GM12891 (cell line): ENCODE data around the gene CDYL.

Experiments used
- DNase-seq: peaks from one replicate; pipeline ENCODE4 v3.0.0; 2011; ENCODE audit warnings: low spot score; ENCODE audit not compliant: insufficient read length
- FAIRE-seq: peaks from 2 replicates; lab custom pipeline; 2011; peaks lifted over from hg19 to GRCh38; lab: Jason Lieb, UNC
- PAX5 ChIP-seq: IDR thresholded peaks from 2 replicates; pipeline ENCODE4 v1.6.1; 2011; ENCODE audit warnings: low read length, moderate library complexity, mild to moderate bottlenecking; ENCODE audit not compliant: insufficient read depth, severe bottlenecking
- POLR2A ChIP-seq: IDR thresholded peaks from 2 replicates; pipeline ENCODE4 v1.6.1; 2011; ENCODE audit warnings: low read depth, low read length, control low read depth
- POLR2AphosphoS5 ChIP-seq: IDR thresholded peaks from 2 replicates; pipeline ENCODE4 v1.6.1; 2011; ENCODE audit warnings: low read depth, low read length, control low read depth
- POU2F2 ChIP-seq: IDR thresholded peaks from 2 replicates; pipeline ENCODE4 v1.6.1; 2011; ENCODE audit warnings: low read depth, mild to moderate bottlenecking, control low read depth, low read length, moderate library complexity
- SPI1 ChIP-seq: IDR thresholded peaks from 2 replicates; pipeline ENCODE4 v1.6.1; 2011; ENCODE audit warnings: low read depth, low read length, control low read depth
- TAF1 ChIP-seq: IDR thresholded peaks from 2 replicates; pipeline ENCODE4 v1.6.1; 2011; ENCODE audit warnings: low read depth, low read length, control low read depth

Gene CDYL

DNA sequence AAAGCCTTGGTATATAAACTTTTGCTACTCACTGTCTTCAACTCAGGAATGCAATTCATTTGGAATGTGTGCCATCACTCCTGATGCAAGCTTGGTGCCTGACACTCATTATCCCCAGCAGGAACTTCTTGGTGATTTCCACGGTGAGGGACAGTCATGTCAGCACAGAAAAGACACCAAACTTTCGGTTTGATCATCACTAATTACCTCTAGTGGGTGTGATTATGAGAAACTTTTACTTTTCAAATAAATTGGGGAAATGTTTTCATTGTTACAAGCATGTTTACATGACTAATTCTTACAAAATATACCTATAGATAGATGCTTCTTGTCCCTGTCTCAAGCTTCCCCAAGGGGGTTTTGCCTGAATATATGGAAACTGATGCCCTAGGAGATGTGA is 186.7 kb downstream of the CDYL start:
- TF ChIP-seq TAF1 (no peak), POU2F2 (no peak), POLR2A (no peak), PAX5 (no peak), POLR2AphosphoS5 (no peak), SPI1 (no peak)
- FAIRE-seq, result no peak

DNA sequence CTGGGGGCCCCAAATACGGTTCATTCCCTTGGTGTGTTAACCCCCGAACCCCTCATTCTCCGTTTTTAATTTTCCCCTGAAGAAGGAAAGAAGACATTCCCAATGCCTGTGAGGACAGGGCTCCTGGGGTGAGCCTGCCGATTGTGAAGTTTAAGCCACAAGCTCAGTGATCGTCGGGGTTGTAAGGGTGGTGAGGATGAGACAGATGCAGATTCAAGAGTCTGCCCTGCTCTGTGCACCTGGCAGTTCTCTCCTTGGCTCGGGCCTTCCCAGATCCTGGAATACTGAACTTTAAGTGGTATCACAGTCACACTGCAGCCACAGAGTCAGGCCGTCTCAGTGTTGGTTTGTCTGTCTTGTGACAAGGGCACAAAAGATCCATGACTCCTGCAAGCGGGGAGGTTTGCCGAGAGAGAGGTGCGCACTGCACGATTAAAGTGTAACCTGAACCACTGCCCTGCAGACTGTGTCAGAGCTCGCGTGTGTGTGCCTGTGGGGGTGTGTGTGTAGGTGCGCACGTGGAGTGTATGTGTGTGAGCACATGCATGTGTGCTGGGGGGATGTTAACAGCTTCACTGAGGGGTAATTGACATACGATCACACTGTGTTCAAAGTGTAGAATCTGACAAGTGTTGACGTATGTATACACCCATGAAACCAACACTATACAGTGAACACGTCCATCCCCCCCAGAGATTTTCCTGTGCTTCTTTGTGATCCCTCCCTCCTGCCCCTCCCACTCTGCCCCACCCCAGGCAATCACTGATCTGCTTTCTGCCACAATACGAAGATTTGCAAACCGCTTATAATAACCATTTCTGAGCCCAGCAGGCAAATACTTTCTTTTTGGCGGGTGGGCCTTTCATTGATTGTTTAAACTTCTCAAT is 188.7 kb downstream of the CDYL start:
- TF ChIP-seq POLR2A (no peak), POU2F2 (no peak)
- DNase-seq (no peak), FAIRE-seq (no peak)

More for the DNA sequence above, 186.7 kb downstream of the CDYL start:
- no peak for DNase-seq

DNA sequence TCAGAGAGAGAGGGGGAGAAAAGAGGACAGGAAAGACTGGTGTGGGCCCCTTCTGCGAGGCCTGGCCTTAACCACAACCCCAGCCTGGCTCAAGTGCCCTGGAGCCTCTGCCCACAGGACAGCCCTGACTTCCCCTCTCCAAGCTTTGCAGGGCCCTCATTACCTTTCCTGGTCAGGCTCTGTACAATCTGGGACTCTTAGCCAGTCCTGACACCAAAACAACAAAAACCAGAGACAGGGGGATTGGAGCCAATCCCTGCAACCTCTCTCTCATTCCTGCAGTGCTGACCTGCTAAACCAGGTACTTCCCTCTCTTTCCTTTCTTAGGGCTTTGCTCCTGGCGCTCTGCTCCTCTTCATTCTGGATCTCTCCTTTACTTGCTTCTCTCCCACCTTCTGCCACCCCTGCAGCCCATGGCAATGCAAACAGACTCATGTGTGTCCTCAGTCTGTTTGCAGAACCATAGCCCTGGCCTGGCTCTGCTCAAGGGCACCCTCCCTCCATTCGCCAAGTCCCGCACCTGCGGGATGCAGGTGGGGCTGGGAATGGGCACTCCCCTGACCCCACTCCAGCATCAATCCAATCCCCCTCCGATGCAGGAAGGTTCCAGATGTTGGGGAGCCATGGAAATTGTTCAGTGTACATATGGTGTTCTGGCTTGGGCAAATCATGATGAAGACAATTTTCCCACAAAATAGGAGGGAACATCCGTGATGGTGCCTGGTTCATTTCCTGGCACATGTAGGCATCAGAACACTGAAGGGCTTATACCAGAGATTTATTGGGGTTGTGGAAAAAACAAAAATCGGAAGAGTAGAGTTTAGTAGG is 189.6 kb downstream of the CDYL start:
- FAIRE-seq, result no peak
- DNase-seq, result no peak
- TF ChIP-seq POU2F2, result no peak
- TF ChIP-seq TAF1, result no peak
- no peak for TF ChIP-seq POLR2A
- no peak for TF ChIP-seq PAX5
- TF ChIP-seq POLR2AphosphoS5, result no peak
- no peak for TF ChIP-seq SPI1

DNA sequence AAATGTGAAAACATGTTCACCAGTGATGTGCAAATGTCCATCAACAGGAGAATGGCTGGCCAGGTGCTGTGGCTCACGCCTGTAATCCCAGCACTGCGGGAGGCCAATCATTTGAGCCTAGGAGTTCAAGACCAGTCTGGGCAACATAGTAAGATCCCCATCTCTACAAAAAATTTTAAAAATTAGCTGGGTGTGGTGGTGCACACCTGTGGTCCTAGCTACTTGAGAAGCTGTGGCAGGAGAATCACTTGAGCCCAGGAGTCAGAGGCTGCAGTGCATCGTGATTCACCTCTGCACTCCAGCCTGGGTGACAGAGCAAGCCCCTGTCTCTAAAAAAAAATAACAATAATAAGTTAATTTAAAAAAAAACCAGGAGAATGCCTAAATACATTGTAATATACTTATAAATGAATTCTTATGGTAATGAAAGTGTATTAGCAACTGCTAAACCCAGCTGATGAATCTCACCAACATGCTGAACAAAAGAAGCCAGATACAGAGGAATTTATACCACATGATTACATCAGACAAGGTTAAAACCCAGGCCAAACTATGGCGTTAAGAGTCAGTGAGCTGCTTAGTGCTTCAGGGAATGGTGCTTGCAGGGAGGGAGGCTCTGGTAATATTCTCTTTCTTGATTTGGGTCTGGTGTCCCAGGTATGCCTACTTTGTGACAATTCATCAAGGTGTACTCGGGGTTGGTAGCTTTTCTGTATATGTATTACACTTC is 191.3 kb downstream of the CDYL start:
- no peak for TF ChIP-seq SPI1
- no peak for TF ChIP-seq POLR2AphosphoS5
- TF ChIP-seq POU2F2, result no peak
- TF ChIP-seq TAF1, result no peak
- no peak for TF ChIP-seq PAX5
- no peak for TF ChIP-seq POLR2A
- DNase-seq (no peak), FAIRE-seq (no peak)

DNA sequence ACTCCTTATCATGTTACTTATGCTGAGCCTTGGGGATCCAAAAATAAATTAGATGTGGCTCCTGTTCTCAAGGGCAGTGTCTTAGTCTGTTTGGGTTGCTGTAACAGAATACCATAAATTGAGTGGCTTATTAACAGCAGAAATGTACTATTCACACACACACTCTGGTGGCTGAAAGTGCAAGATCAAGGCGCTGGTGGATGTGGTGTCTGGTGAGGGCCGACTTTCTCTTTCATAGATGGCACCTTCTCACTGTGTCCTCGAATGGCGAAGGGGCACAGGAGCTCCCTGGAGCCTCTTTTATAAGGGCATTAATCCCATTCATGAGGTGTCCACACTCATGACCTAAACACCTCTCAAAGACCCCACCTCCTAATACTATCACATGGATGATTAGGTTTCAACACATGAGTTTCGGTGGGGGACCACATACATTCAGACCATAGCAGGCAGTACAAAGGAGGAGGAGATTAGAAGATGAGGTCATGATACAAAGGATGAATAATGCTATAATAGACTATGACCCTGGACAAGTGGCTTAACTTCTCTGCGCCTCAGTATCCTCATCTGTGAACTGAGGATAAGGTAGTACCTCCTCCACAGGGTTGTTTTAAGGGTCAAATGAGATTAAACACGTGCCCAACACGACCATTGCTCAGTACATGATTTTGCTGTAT is 193.5 kb downstream of the CDYL start:
- TF ChIP-seq POLR2A, result no peak
- TF ChIP-seq PAX5, result no peak
- no peak for TF ChIP-seq SPI1
- TF ChIP-seq POLR2AphosphoS5, result no peak
- no peak for TF ChIP-seq POU2F2
- TF ChIP-seq TAF1, result no peak
- DNase-seq, result no peak
- no peak for FAIRE-seq

DNA sequence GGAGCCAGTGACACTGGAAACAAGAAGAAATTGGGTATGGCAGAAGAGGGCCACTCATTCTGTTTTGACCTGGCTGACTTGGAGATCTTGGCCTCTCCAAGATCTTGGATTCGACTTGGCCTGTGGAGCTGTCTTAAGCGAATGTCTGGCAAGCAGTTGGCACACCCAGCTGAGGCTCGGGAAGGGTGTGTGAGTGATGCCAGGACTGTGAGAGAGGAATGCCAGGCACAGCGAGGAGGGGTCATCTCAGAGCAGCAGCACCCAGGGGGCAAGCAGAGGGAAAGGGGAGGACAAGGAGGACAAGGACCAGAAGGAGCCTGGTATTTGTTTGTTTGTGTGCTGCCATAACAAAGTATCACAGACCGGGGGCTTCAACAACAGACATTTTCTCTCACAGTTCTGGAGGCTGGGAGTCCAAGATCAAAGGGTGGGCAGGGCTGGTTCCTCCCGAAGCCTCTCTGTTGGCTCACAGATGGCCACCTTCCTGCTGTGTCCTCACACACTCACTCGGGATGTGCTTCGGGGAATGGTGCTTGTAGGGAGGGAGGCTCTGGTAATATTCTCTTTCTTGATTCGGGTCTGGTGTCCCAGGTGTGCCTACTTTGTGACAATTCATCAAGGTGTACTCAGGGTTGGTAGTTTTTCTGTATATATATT is 194.7 kb downstream of the CDYL start:
- FAIRE-seq, result no peak
- no peak for DNase-seq
- no peak for TF ChIP-seq PAX5
- TF ChIP-seq POU2F2, result no peak
- TF ChIP-seq POLR2AphosphoS5, result no peak
- no peak for TF ChIP-seq POLR2A
- TF ChIP-seq TAF1, result no peak
- no peak for TF ChIP-seq SPI1

DNA sequence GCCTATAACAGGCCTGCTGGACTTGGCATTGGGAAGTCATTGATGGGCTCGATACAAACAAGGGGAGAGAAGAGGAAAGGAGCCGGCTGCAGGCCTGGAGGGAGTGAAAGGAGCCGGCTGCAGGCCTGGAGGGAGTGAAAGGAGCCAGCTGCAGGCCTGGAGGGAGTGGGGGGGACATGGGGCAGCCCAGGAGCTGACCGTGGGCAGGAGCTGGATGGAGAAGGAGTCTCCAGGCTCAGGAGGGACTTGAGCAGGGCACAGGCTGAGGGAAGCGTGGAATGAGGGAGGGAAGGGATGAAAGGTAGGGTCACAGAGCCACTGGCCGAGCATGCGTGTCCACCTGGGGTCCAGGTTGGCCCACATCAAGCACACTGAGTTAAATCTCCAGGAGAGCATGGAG is 195.6 kb downstream of the CDYL start:
- no peak for DNase-seq
- TF ChIP-seq POU2F2 (no peak), PAX5 (no peak), TAF1 (no peak), SPI1 (no peak), POLR2AphosphoS5 (no peak), POLR2A (no peak)
- FAIRE-seq, result no peak

DNA sequence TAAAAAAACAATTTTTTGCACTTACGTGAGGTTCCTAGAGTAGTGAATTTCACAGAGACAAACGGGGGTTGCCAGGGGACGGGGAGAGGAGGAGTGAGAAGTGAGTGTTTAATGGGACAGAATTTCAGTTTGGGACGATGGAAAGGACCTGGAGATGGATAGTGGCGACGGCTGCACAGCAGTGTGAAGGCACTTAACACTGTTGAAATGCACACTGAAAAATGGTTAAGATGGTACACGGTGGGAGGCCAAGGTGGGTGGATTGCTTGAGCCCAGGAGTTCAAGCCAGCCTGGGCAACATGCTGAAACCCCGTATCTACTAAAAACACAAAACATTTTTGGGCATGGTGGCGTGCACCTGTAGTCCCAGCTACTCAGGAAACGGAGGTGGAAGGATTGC is 196.2 kb downstream of the CDYL start:
- no peak for TF ChIP-seq POLR2A
- no peak for TF ChIP-seq POLR2AphosphoS5
- no peak for TF ChIP-seq PAX5
- TF ChIP-seq SPI1, result no peak
- TF ChIP-seq POU2F2, result no peak
- TF ChIP-seq TAF1, result no peak
- FAIRE-seq, result no peak

DNA sequence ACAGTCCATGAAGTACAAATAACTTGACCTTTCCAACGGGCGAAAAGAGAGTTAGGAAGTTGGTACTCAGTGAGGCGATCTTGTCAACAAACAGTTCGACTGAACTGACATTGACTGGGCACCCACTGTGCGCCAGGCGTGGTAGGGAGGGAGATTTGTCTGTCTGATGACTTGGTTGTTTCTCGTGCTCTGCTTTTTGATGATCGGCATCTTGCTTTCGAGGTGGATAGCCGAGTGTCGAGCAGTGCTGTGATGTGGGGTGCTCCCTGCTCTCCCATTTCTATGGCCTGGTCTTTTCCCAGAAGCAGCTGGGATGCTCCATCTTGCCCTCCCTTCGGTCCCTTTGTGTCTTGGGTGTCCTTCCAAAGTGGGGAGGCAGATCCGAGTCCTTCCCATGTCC is 197.2 kb downstream of the CDYL start:
- no peak for FAIRE-seq
- TF ChIP-seq TAF1 (no peak), POLR2AphosphoS5 (no peak), PAX5 (no peak), POLR2A (no peak), POU2F2 (no peak), SPI1 (no peak)
- no peak for DNase-seq

More for the DNA sequence above, 196.2 kb downstream of the CDYL start:
- no peak for DNase-seq
